Mesenchymal stem cell (in vitro differentiated cells and primary cell): ENCODE results near the gene TMEM170B. TPM values are rescaled to one million over a fixed set of nuclear protein-coding genes. Genes with fewer than 3 reads are reported as not detected.
A peak's percentile ranks its signal among the peaks of the same experiment; 100 is the strongest.

ENCODE experiments used
- DNase-seq: peaks from one replicate; pipeline ENCODE4 v3.0.0-alpha.2; 2013
- H2AFZ ChIP-seq: one replicate; pipeline ENCODE4 v1.6.1; 2013; ENCODE audit warnings: low read depth, mild to moderate bottlenecking, control low read depth, inconsistent platforms, low read length, moderate library complexity
- H2AK5ac ChIP-seq: 2 replicates; pipeline ENCODE4 v1.6.1; 2013; ENCODE audit warnings: low read length, moderate library complexity, mild to moderate bottlenecking, inconsistent platforms; ENCODE audit not compliant: severe bottlenecking
- H2BK120ac ChIP-seq: one replicate; pipeline ENCODE4 v1.6.1; 2013; ENCODE audit warnings: low read depth, mild to moderate bottlenecking, inconsistent platforms, low read length, moderate library complexity
- H2BK12ac ChIP-seq, 2 experiments: one replicate each; pipeline ENCODE4 v1.6.1; 2013; ENCODE audit warnings: inconsistent platforms in 2 of 2, low read length in 2 of 2, mild to moderate bottlenecking in 2 of 2, moderate library complexity in 2 of 2, control low read depth in 1 of 2
- H2BK15ac ChIP-seq: one replicate; pipeline ENCODE4 v1.6.1; 2013; ENCODE audit warnings: mild to moderate bottlenecking, low read depth, inconsistent platforms; ENCODE audit not compliant: poor library complexity, severe bottlenecking
- H2BK5ac ChIP-seq: 2 replicates; pipeline ENCODE4 v1.6.1; 2013; ENCODE audit warnings: low read depth, mild to moderate bottlenecking, low read length, control low read depth, inconsistent platforms; ENCODE audit not compliant: poor library complexity, severe bottlenecking
- H3K14ac ChIP-seq, 2 experiments: one replicate each; pipeline ENCODE4 v1.6.1; 2013; ENCODE audit warnings: inconsistent platforms in 2 of 2, low read length in 2 of 2, control low read depth in 1 of 2, mild to moderate bottlenecking in 1 of 2, moderate library complexity in 1 of 2
- H3K18ac ChIP-seq, 2 experiments: one replicate each; pipeline ENCODE4 v1.6.1; 2013; ENCODE audit warnings: inconsistent platforms in 2 of 2, low read length in 2 of 2, control low read depth in 1 of 2, low read depth in 1 of 2, mild to moderate bottlenecking in 1 of 2
- H3K23ac ChIP-seq, 2 experiments: one replicate each; pipeline ENCODE4 v1.6.1; 2013; ENCODE audit warnings: inconsistent platforms in 2 of 2, low read length in 2 of 2, mild to moderate bottlenecking in 2 of 2, moderate library complexity in 2 of 2, control low read depth in 1 of 2
- H3K27ac ChIP-seq: 2 replicates; pipeline ENCODE4 v1.5.1; 2013; ENCODE audit warnings: mild to moderate bottlenecking, moderate library complexity, low read length, control low read depth, inconsistent platforms; ENCODE audit not compliant: poor library complexity, severe bottlenecking
- H3K27me3 ChIP-seq, 2 experiments: 2 replicates each; pipeline versions ENCODE4 v1.6.1 to v1.7.0; 2013; ENCODE audit warnings: low read length in 2 of 2, mild to moderate bottlenecking in 2 of 2, moderate library complexity in 2 of 2, control low read depth in 1 of 2, inconsistent platforms in 1 of 2; ENCODE audit not compliant: control insufficient read depth in 1 of 2, insufficient read depth in 1 of 2
- H3K36me3 ChIP-seq, 2 experiments: 2 replicates each; pipeline versions ENCODE4 v1.6.1 to v1.7.0; 2013; ENCODE audit warnings: low read length in 2 of 2, control low read depth in 1 of 2, inconsistent platforms in 1 of 2, low read depth in 1 of 2, mild to moderate bottlenecking in 1 of 2; ENCODE audit not compliant: insufficient read depth in 2 of 2, control insufficient read depth in 1 of 2
- H3K4ac ChIP-seq, 2 experiments: one replicate each; pipeline ENCODE4 v1.6.1; 2013; ENCODE audit warnings: inconsistent platforms in 2 of 2, low read length in 2 of 2, mild to moderate bottlenecking in 2 of 2, moderate library complexity in 2 of 2, control low read depth in 1 of 2, low read depth in 1 of 2
- H3K4me1 ChIP-seq: 2 replicates; pipeline ENCODE4 v1.6.1; 2013; ENCODE audit warnings: low read depth, low read length, control low read depth; ENCODE audit not compliant: control insufficient read depth, insufficient read depth
- H3K4me2 ChIP-seq: 2 replicates; pipeline ENCODE4 v1.6.1; 2013; ENCODE audit warnings: low read length, mild to moderate bottlenecking, inconsistent platforms; ENCODE audit not compliant: poor library complexity, severe bottlenecking
- H3K4me3 ChIP-seq, 2 experiments: 2 replicates each; pipeline versions ENCODE4 v1.5.1 to v1.7.0; 2013; ENCODE audit warnings: low read length in 2 of 2, mild to moderate bottlenecking in 2 of 2, control low read depth in 1 of 2, low read depth in 1 of 2; ENCODE audit not compliant: insufficient read depth in 1 of 2
- H3K79me1 ChIP-seq: replicated peaks from 2 replicates; pipeline ENCODE4 v1.6.1; 2013; ENCODE audit warnings: mild to moderate bottlenecking, control low read depth, low read length, inconsistent platforms; ENCODE audit not compliant: poor library complexity, severe bottlenecking
- H3K9ac ChIP-seq: 2 replicates; pipeline ENCODE4 v1.7.0; 2013; ENCODE audit warnings: mild to moderate bottlenecking, low read length, moderate library complexity
- H3K9me3 ChIP-seq: 2 replicates; pipeline ENCODE4 v1.7.0; 2013; ENCODE audit warnings: mild to moderate bottlenecking, low read length; ENCODE audit not compliant: control insufficient read depth
- H4K8ac ChIP-seq: one replicate; pipeline ENCODE4 v1.6.1; 2013; ENCODE audit warnings: inconsistent platforms, mild to moderate bottlenecking, low read length, moderate library complexity
- H4K91ac ChIP-seq: one replicate; pipeline ENCODE4 v1.6.1; 2013; ENCODE audit warnings: mild to moderate bottlenecking, low read length, inconsistent platforms
- WGBS: methylation state at CpG from one replicate; pipeline ENCODE4 v1.1.7; 2013; ENCODE audit warnings: mixed read lengths; 5-methylcytosine and 5-hydroxymethylcytosine counted together
- small RNA-seq: library from polyadenylated mRNA; stranded (forward); fragments of <200 nt; extraction: miRNeasy Mini kit (QIAGEN cat#:217004); gene quantifications from one replicate; pipeline ENCODE3, GENCODE V24; 2013; ENCODE audit warnings: low read depth

TMEM170B gene

GRCh38 chr6:11632231-11632630 lies 94.7 kb downstream of the TMEM170B start:
- Histone ChIP-seq H3K36me3 (peaks cover 0 to 5% of the 10 kb centered on the region in 2 experiments), H3K18ac (no peak overlapping the region), H3K4me3 (no peak overlapping the region), H3K4me1 (peaks cover 17% of the 10 kb centered on the region), H3K9me3 (no peaks in the 10 kb centered on the region), H3K4ac (no peak overlapping the region), H2AFZ (no peak overlapping the region), H3K4me2 (no peak overlapping the region), H3K14ac (no peak overlapping the region), H4K8ac (no peak overlapping the region), H3K79me1 (no peaks in the 10 kb centered on the region), H2BK15ac (no peak overlapping the region), H2BK12ac (peak overlapping the region in 1 of 2 experiments; percentile 75), H2BK120ac (no peak overlapping the region), H3K23ac (no peak overlapping the region), H3K9ac (no peak overlapping the region), H2AK5ac (peak overlapping the region; percentile 78), H3K27ac (peak overlapping the region; percentile 89), H4K91ac (no peak overlapping the region), H2BK5ac (peak overlapping the region; percentile 66), H3K27me3 (no peaks in the 10 kb centered on the region)
- WGBS: 88% methylated on average over 7 of the region's 9 CpGs
- DNase-seq: no peak

GRCh38 chr6:11632795-11633511 lies 95.4 kb downstream of the TMEM170B start:
- Histone ChIP-seq H2BK12ac (peak overlapping the region; percentile 40 to 87), H2BK120ac (peak overlapping the region; percentile 86), H3K9ac (no peak overlapping the region), H3K79me1 (no peaks in the 10 kb centered on the region), H3K27me3 (no peaks in the 10 kb centered on the region), H3K36me3 (peaks cover 0 to 4% of the 10 kb centered on the region in 2 experiments), H3K4ac (peak overlapping the region; percentile 15 to 44), H2BK15ac (peak overlapping the region; percentile 2), H3K4me3 (no peak overlapping the region), H3K4me2 (no peak overlapping the region), H2BK5ac (peak overlapping the region; percentile 67), H4K91ac (peak overlapping the region; percentile 77), H2AFZ (no peak overlapping the region), H3K23ac (no peak overlapping the region), H3K9me3 (no peaks in the 10 kb centered on the region), H3K4me1 (peaks cover 18% of the 10 kb centered on the region), H3K18ac (peak overlapping the region; percentile 79 to 80), H2AK5ac (peak overlapping the region; percentile 88), H3K14ac (no peak overlapping the region), H3K27ac (peak overlapping the region; percentile 89), H4K8ac (peak overlapping the region; percentile 45)
- WGBS: 77% methylated on average over 11 of the region's 11 CpGs
- DNase-seq: peak; percentile 80

Small RNAs within 50 kb of the gene (small RNA-seq; reads per million reads assigned to genes)
- not detected for gene RNU1-64P
